Left lung (tissue), 10 donors: ENCODE measurements around the gene MAN2B2. TPM values are rescaled to one million over a fixed set of nuclear protein-coding genes. Genes with fewer than 3 reads are reported as not detected.

ENCODE experiments used
- ATAC-seq: fragments of 200-7000 bp; cut with Tn5 transposase; one replicate; pipeline ENCODE4 v1.9.1; 2020; ENCODE audit warnings: moderate library complexity
- DNase-seq, 4 donors: peaks; one replicate each; pipeline ENCODE4 v3.0.0-alpha.2; 2013 to 2020
- H3K27ac ChIP-seq, 2 donors: fragments of 200-600 bp; sonication (generic) in 1 of 2; one replicate each; pipeline versions ENCODE4 v1.5.0 to v1.8.0; 2020 to 2021
- H3K27me3 ChIP-seq, 2 donors: fragments of 200-600 bp; sonication (generic) in 1 of 2; one replicate each; pipeline versions ENCODE4 v1.5.0 to v1.8.0; 2020 to 2021
- H3K36me3 ChIP-seq, 2 donors: fragments of 200-600 bp; sonication (generic) in 1 of 2; one replicate each; pipeline versions ENCODE4 v1.5.0 to v1.8.0; 2020 to 2021
- H3K4me1 ChIP-seq, 2 donors: fragments of 200-600 bp; one replicate each; pipeline ENCODE4 v1.8.0; 2021
- H3K4me3 ChIP-seq, 2 donors: fragments of 200-600 bp; sonication (generic) in 1 of 2; one replicate each; pipeline versions ENCODE4 v1.5.0 to v1.8.0; 2020 to 2021; ENCODE audit warnings: mild to moderate bottlenecking in 1 of 2
- H3K9me3 ChIP-seq, 2 donors: fragments of 200-600 bp; sonication (generic) in 1 of 2; one replicate each; pipeline versions ENCODE4 v1.5.0 to v1.8.0; 2020 to 2021
- intact Hi-C, 2 donors: fragments of 100-400 bp; cut with DNase I; formaldehyde crosslinking; loops; one replicate each; pipeline versions ENCODE4 v1.11.2 to v1.14.2; 2022
- polyA plus RNA-seq, 6 donors: library from polyadenylated mRNA; unstranded; fragments of 120-200 nt; gene quantifications; one replicate each; pipeline ENCODE4 v1.2.1, GENCODE V29; 2013; ENCODE audit not compliant: insufficient read length in 6 of 6
- total RNA-seq, 2 donors: library from RNA; stranded (reverse); fragmentation: NEBNext Ultra II Directional; extraction: Animal tissue kit (Norgen Biotek cat#: 25700); gene quantifications; one replicate each; pipeline ENCODE4 v1.2.1, GENCODE V29; 2021
- TF ChIP-seq, protein P1 (sequence below), 2 donors: fragments of 200-600 bp; sonication (generic) in 1 of 2; IDR thresholded peaks; one replicate each; pipeline versions ENCODE4 v1.5.0 to v1.8.0; 2021; ENCODE audit warnings: antibody characterized with exemption in 2 of 2
- donor health status: DM: no; HTN: yes; CAD: no.
- donor health status: DM: no; HTN: no; CAD: no.

The MAN2B2 gene
- total and polyA plus RNA-seq, 8 donors: 14.2 to 38.3 (median 16.4) TPM

DNA sequence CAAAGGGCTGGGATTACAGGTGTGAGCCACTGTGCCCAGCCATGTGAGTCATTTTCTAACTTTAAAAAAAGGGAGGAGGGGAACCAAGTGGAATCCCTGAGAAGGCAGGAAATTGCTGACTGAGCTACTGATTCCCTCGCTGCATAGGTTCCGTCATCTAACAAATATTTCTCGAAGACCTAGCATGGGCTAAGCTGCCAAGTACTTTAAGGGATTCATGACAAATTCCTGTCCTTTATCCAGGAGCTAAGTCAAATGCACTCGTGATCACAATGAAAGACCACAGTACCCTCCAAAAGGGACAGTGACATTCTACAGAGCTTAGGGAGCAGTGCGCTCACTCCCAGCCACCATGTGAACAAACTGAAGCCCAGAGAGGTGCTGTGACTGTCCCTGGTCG, 33.2 kb upstream of the MAN2B2 start:
- no peak for DNase-seq
- Histone ChIP-seq H3K4me3 (no peak overlapping the region), H3K36me3 (no peaks in the 10 kb centered on the region), H3K27ac (no peak overlapping the region), H3K9me3 (peaks cover 0 to 13% of the 10 kb centered on the region in 2 donors), H3K4me1 (no peaks in the 10 kb centered on the region), H3K27me3 (peaks cover 0 to 62% of the 10 kb centered on the region in 2 donors)
- ATAC-seq: no peak
- TF ChIP-seq, protein P1, sequence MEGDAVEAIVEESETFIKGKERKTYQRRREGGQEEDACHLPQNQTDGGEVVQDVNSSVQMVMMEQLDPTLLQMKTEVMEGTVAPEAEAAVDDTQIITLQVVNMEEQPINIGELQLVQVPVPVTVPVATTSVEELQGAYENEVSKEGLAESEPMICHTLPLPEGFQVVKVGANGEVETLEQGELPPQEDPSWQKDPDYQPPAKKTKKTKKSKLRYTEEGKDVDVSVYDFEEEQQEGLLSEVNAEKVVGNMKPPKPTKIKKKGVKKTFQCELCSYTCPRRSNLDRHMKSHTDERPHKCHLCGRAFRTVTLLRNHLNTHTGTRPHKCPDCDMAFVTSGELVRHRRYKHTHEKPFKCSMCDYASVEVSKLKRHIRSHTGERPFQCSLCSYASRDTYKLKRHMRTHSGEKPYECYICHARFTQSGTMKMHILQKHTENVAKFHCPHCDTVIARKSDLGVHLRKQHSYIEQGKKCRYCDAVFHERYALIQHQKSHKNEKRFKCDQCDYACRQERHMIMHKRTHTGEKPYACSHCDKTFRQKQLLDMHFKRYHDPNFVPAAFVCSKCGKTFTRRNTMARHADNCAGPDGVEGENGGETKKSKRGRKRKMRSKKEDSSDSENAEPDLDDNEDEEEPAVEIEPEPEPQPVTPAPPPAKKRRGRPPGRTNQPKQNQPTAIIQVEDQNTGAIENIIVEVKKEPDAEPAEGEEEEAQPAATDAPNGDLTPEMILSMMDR (IDR thresholded peaks at IDR 0.05): no peak
- intact Hi-C loops: no loop called here

DNA sequence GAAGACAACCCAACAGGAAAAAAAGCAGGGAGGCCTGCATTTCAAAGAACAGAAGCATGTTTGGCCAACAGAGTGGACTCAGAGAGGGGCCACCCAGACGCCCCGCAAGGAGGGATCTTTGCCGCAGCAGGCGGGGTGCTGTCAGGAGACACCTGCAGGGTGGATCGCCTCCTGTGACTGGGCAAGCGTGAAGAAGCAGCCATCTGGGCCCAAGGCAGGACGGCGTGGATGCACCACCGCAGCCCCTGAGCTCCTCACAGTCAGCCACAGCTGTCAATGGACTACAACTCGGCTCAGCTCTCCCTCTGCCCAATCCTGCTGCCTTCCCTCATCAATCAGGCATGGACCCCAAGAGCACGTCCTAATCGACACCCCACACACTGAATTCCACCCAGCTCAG, 32.0 kb upstream of the MAN2B2 start:
- Histone ChIP-seq H3K27ac (no peak overlapping the region), H3K4me3 (no peak overlapping the region), H3K27me3 (peaks cover 0 to 63% of the 10 kb centered on the region in 2 donors), H3K36me3 (no peaks in the 10 kb centered on the region), H3K9me3 (peaks cover 0 to 13% of the 10 kb centered on the region in 2 donors), H3K4me1 (no peaks in the 10 kb centered on the region)
- intact Hi-C loops: no loop called here
- TF ChIP-seq, protein P1 (IDR thresholded peaks at IDR 0.05): no peak
- ATAC-seq: no peak
- DNase-seq: no peak

DNA sequence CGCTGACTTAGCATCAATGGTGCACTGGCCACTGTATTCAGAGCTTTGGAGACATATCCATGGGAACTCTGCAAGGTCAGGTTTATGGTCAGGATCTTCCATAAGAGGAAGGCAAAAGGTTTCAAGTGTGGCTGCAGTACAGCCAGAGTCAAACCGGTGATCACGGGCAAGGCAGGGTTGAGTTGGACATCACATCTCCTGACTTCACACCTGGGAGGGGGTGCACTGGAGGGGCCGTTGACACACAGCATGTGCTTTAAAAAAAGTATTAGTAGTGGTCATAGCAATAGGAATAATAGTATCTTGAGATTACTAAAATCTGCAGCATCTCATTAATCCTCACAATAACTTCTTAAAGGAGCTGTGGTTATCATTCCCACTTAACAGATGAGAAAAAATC, 28.9 kb upstream of the MAN2B2 start:
- intact Hi-C loops: no loop called here
- no peaks in the 10 kb centered on the region for H3K4me1 ChIP-seq
- no peak overlapping the region for H3K4me3 ChIP-seq
- DNase-seq: no peak
- peaks cover 0 to 2% of the 10 kb centered on the region in 2 donors for H3K9me3 ChIP-seq
- peaks cover 0 to 71% of the 10 kb centered on the region in 2 donors for H3K27me3 ChIP-seq
- H3K36me3 ChIP-seq: no peaks in the 10 kb centered on the region
- TF ChIP-seq, protein P1 (IDR thresholded peaks at IDR 0.05): no peak
- no peak overlapping the region for H3K27ac ChIP-seq
- ATAC-seq: no peak

DNA sequence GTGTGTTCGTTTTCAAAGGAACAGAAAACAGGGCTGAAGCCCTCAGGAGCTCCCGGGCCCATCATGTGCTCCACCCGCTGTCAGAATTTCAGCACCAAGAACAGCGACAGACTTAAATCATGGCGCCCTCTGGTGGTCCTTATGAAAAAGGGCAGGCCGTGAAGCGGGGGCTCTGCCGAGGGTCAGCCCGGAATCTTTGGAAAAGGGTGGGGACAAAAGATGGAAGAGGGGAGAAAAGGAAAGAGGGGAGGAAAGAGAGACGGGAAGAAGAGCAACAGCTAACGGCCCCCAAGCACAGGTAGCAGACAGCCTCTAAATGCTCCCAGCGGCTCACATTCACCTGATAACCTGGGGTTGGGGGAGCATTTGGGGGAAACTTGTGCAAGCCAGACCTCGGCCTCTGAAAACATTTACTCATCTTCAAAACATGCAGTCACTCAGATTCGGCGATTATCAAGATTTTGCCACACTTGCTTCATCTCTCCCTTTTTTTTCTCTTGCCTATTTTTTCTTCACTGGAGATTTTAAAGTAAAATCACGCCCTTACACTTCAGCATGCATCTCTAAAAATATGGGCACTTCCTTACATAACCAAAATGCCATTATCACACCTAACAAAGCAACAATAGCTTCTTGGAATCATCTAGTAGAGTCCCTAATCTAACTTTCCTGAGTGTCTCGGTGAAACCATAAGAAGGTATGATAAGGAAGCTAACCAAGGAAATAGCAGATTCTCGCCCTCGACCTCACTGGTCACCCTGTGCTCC, 28.1 kb upstream of the MAN2B2 start:
- Histone ChIP-seq H3K9me3 (peaks cover 0 to 8% of the 10 kb centered on the region in 2 donors), H3K4me1 (no peaks in the 10 kb centered on the region), H3K27ac (no peak overlapping the region), H3K4me3 (no peak overlapping the region), H3K36me3 (no peaks in the 10 kb centered on the region), H3K27me3 (peaks cover 0 to 72% of the 10 kb centered on the region in 2 donors)
- intact Hi-C loops: no loop called here
- DNase-seq (peak in 2 of 4 donors; percentile 46 to 71), ATAC-seq (peak; percentile 90)
- TF ChIP-seq, protein P1 (IDR thresholded peaks at IDR 0.05): peak; percentile 74 to 83

DNA sequence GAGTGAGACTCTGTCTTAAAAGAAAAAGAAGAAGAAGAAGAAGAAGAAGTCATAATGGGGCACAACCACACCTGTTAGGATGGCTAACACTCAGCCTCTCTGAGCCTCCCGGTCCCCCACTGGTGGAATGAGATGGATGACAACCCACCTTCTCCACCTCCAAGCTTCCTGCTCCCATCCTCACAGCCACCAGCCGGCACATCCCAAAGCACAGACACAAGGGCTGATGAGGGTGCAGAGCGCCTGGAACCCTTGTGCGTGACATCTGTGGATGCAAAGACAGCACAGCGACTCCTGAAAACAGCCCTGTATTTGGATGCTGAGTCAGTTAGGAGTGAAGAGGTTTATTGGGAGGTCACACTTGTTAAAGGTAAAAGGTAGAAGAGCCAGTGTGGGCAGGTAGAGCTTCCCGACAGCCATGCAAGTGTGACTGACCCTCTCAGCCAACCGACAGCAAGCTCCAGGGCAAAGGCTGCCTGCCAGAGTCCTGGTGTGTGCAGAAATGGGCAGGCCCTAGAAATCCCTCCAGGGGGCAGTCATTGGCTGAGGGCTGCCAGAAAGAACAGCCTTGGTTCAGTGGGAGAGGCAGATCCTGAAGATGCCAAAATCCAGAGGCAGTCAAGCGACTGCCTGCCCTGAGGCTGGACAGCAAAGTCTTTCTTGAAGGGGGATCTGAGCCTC, 26.6 kb upstream of the MAN2B2 start:
- intact Hi-C loops: no loop called here
- peaks cover 0 to 14% of the 10 kb centered on the region in 2 donors for H3K9me3 ChIP-seq
- no peak for DNase-seq
- H3K36me3 ChIP-seq: no peaks in the 10 kb centered on the region
- no peaks in the 10 kb centered on the region for H3K4me1 ChIP-seq
- no peak overlapping the region for H3K4me3 ChIP-seq
- H3K27ac ChIP-seq: no peak overlapping the region
- H3K27me3 ChIP-seq: peaks cover 0 to 73% of the 10 kb centered on the region in 2 donors
- ATAC-seq: no peak
- TF ChIP-seq, protein P1 (IDR thresholded peaks at IDR 0.05): no peak
